Gastroesophageal sphincter (tissue), 4 donors: ENCODE results near the gene TSHZ2. TPM values are rescaled to one million over a fixed set of nuclear protein-coding genes. Genes with fewer than 3 reads are reported as not detected.

Source experiments
- ATAC-seq: fragments of 150-250 bp; one replicate; pipeline ENCODE4 v1.9.1; 2016; ENCODE audit warnings: mild to moderate bottlenecking, moderate library complexity
- H3K27ac ChIP-seq, 4 donors: fragments of 200-600 bp; sonication (generic) in 3 of 4; 1 replicate in 3 of 4; 2 replicates in 1 of 4; pipeline ENCODE4 v1.5.1; 2016 to 2019
- H3K27me3 ChIP-seq: fragments of 200-600 bp; sonication (generic); one replicate; pipeline ENCODE4 v1.5.1; 2019
- H3K36me3 ChIP-seq, 2 donors: fragments of 200-600 bp; sonication (generic); one replicate each; pipeline ENCODE4 v1.5.1; 2019; ENCODE audit warnings: control low read depth in 1 of 2
- H3K4me1 ChIP-seq, 3 donors: fragments of 200-600 bp; sonication (generic); 1 replicate in 2 of 3; 2 replicates in 1 of 3; pipeline ENCODE4 v1.5.1; 2016 to 2019; ENCODE audit warnings: control low read depth in 2 of 3
- H3K4me3 ChIP-seq, 2 donors: fragments of 200-600 bp; sonication (generic); one replicate each; pipeline ENCODE4 v1.5.1; 2019; ENCODE audit warnings: mild to moderate bottlenecking in 1 of 2, moderate library complexity in 1 of 2
- H3K9me3 ChIP-seq, 3 donors: fragments of 200-600 bp; sonication (generic); one replicate each; pipeline ENCODE4 v1.5.1; 2017 to 2019; ENCODE audit warnings: control low read depth in 2 of 3
- CTCF ChIP-seq, 4 experiments: fragments of 200-600 bp in 2 of 4; fragments of 450-650 bp in 2 of 4; sonication (generic) in 1 of 4; IDR thresholded peaks; one replicate each; pipeline ENCODE4 v1.5.1; 2017 to 2019; ENCODE audit warnings: antibody characterized with exemption in 4 of 4, mild to moderate bottlenecking in 2 of 4, moderate library complexity in 2 of 4
- EP300 ChIP-seq: sonication (generic); formaldehyde crosslinking; IDR thresholded peaks from one replicate; pipeline ENCODE4 v1.6.1; 2017; ENCODE audit warnings: antibody characterized with exemption, mild to moderate bottlenecking
- POLR2A ChIP-seq, 2 donors: fragments of 450-650 bp; IDR thresholded peaks; one replicate each; pipeline ENCODE4 v1.6.1; 2017; ENCODE audit warnings: antibody characterized with exemption in 2 of 2, mild to moderate bottlenecking in 2 of 2, moderate library complexity in 1 of 2
- POLR2AphosphoS5 ChIP-seq: sonication (generic); formaldehyde crosslinking; IDR thresholded peaks from one replicate; pipeline ENCODE4 v1.6.1; 2017; ENCODE audit warnings: antibody characterized with exemption
- WGBS, 2 donors: methylation state at CpG; one replicate each; pipeline ENCODE4 v1.1.5; 2018; ENCODE audit warnings: low coverage in 1 of 2; 5-methylcytosine and 5-hydroxymethylcytosine counted together
- total RNA-seq, 4 donors: library from RNA; depleted of rRNA; stranded (reverse); fragments of >200 nt; gene quantifications; one replicate each; pipeline ENCODE4 v1.1.0, GENCODE V29; 2016

TSHZ2 gene
- total RNA-seq, 4 donors from 2014 or later, result 9.9 to 21.3 (median 12.2) TPM

GRCh38 chr20:53162251-53162835 is 190.2 kb downstream of the TSHZ2 start:
- H3K36me3 ChIP-seq, result no peaks in the 10 kb centered on the region
- peak overlapping the region in 1 of 4 donors; percentile 20 for H3K27ac ChIP-seq
- WGBS, 2 donors, result 14 to 30% methylated on average over 12 of the region's 13 CpGs

GRCh38 chr20:53163486-53163885 is 191.3 kb downstream of the TSHZ2 start:
- Histone ChIP-seq H3K36me3 (no peaks in the 10 kb centered on the region), H3K27ac (no peak overlapping the region), H3K27me3 (no peaks in the 10 kb centered on the region), H3K4me1 (peaks cover 0 to 4% (median 0%) of the 10 kb centered on the region in 3 donors), H3K4me3 (no peak overlapping the region), H3K9me3 (no peaks in the 10 kb centered on the region)
- no peak for TF ChIP-seq CTCF (IDR thresholded peaks at IDR 0.05)
- TF ChIP-seq POLR2A (IDR thresholded peaks at IDR 0.05), result no peak
- TF ChIP-seq POLR2AphosphoS5, result no peak
- TF ChIP-seq EP300, result no peak
- 64% methylated on average over 2 of the region's 3 CpGs; no CpG with 5 or more reads in 1 of the 2 donors for WGBS, 2 donors
- ATAC-seq, result no peak

More at GRCh38 chr20:53162251-53162835, 190.2 kb downstream of the TSHZ2 start:
- peak overlapping the region in 1 of 2 donors; percentile 3 for H3K4me3 ChIP-seq
- no peaks in the 10 kb centered on the region for H3K9me3 ChIP-seq
- no peak for TF ChIP-seq EP300
- no peak for TF ChIP-seq POLR2AphosphoS5
- no peak for TF ChIP-seq POLR2A (IDR thresholded peaks at IDR 0.05)
- peak in 1 of 4 experiments; percentile 20 for TF ChIP-seq CTCF (IDR thresholded peaks at IDR 0.05)
- peak; percentile 80 for ATAC-seq
- peaks cover 0 to 4% (median 0%) of the 10 kb centered on the region in 3 donors for H3K4me1 ChIP-seq
- no peaks in the 10 kb centered on the region for H3K27me3 ChIP-seq

- no peak for TF ChIP-seq POLR2AphosphoS5
- no peak for TF ChIP-seq CTCF (IDR thresholded peaks at IDR 0.05)
- H3K9me3 ChIP-seq, result no peaks in the 10 kb centered on the region
Observed at GRCh38 chr20:53164072-53164471, 191.9 kb downstream of the TSHZ2 start.

GRCh38 chr20:53165452-53165851 is 193.3 kb downstream of the TSHZ2 start:
- H3K4me1 ChIP-seq, result peaks cover 0 to 4% (median 0%) of the 10 kb centered on the region in 3 donors
- WGBS, 2 donors, result 89 to 90% methylated on average over 3 to 4 of the region's 4 CpGs
- TF ChIP-seq EP300 (no peak), POLR2AphosphoS5 (no peak), POLR2A (IDR thresholded peaks at IDR 0.05) (no peak), CTCF (IDR thresholded peaks at IDR 0.05) (no peak)
- H3K4me3 ChIP-seq, result no peak overlapping the region
- no peaks in the 10 kb centered on the region for H3K27me3 ChIP-seq
- no peak overlapping the region for H3K27ac ChIP-seq
- H3K9me3 ChIP-seq, result no peaks in the 10 kb centered on the region
- H3K36me3 ChIP-seq, result no peaks in the 10 kb centered on the region
- no peak for ATAC-seq

More at GRCh38 chr20:53164072-53164471, 191.9 kb downstream of the TSHZ2 start:
- Histone ChIP-seq H3K27ac (no peak overlapping the region), H3K4me3 (no peak overlapping the region), H3K4me1 (peaks cover 0 to 4% (median 0%) of the 10 kb centered on the region in 3 donors), H3K27me3 (no peaks in the 10 kb centered on the region), H3K36me3 (no peaks in the 10 kb centered on the region)
- ATAC-seq, result no peak

GRCh38 chr20:53168491-53168890 is 196.3 kb downstream of the TSHZ2 start:
- ATAC-seq, result no peak
- H3K4me3 ChIP-seq, result no peak overlapping the region
- no peaks in the 10 kb centered on the region for H3K9me3 ChIP-seq
- no peak overlapping the region for H3K27ac ChIP-seq
- no peaks in the 10 kb centered on the region for H3K4me1 ChIP-seq
- H3K36me3 ChIP-seq, result no peaks in the 10 kb centered on the region
- WGBS, 2 donors, result 45 to 100% methylated on average over 1 of the region's 1 CpG
- TF ChIP-seq POLR2A (IDR thresholded peaks at IDR 0.05), result no peak
- TF ChIP-seq CTCF (IDR thresholded peaks at IDR 0.05), result no peak
- no peak for TF ChIP-seq EP300
- TF ChIP-seq POLR2AphosphoS5, result no peak
- H3K27me3 ChIP-seq, result no peaks in the 10 kb centered on the region
